CD14-positive monocyte (primary cell): Measurements from ENCODE around the gene EPHB2. TPM values are rescaled to one million over a fixed set of nuclear protein-coding genes. Genes with fewer than 3 reads are reported as not detected.

ENCODE experiments used
- DNase-seq, 3 donors: peaks; one replicate each; pipeline ENCODE4 v3.0.0-alpha.2; 2011 to 2022
- H2AFZ ChIP-seq: 2 replicates; pipeline ENCODE4 v1.6.0; 2012; ENCODE audit warnings: mild to moderate bottlenecking, low read depth, low read length, inconsistent platforms; ENCODE audit not compliant: insufficient read depth, poor library complexity, severe bottlenecking
- H3K27ac ChIP-seq, 2 donors: 1 replicate in 1 of 2; 2 replicates in 1 of 2; pipeline ENCODE4 v1.5.1; 2012 to 2013; ENCODE audit warnings: low read length in 2 of 2, control low read depth in 1 of 2, inconsistent platforms in 1 of 2, low read depth in 1 of 2, mild to moderate bottlenecking in 1 of 2
- H3K27me3 ChIP-seq, 2 donors: one replicate each; pipeline versions ENCODE4 v1.6.0 to v1.6.1; 2011 to 2013; ENCODE audit warnings: low read length in 2 of 2; ENCODE audit not compliant: control insufficient read depth in 2 of 2, insufficient read depth in 2 of 2
- H3K36me3 ChIP-seq, 2 donors: replicated peaks in 1 of 2; 1 replicate in 1 of 2; 2 replicates in 1 of 2; pipeline versions ENCODE4 v1.5.1 to v1.6.1; 2012 to 2013; ENCODE audit warnings: low read length in 2 of 2, control low read depth in 1 of 2, inconsistent platforms in 1 of 2, mild to moderate bottlenecking in 1 of 2; ENCODE audit not compliant: insufficient read depth in 2 of 2, control insufficient read depth in 1 of 2
- H3K4me1 ChIP-seq, 2 donors: 1 replicate in 1 of 2; 2 replicates in 1 of 2; pipeline versions ENCODE4 v1.5.1 to v1.6.1; 2012 to 2013; ENCODE audit warnings: low read length in 2 of 2, control low read depth in 1 of 2, inconsistent platforms in 1 of 2, mild to moderate bottlenecking in 1 of 2, moderate library complexity in 1 of 2; ENCODE audit not compliant: insufficient read depth in 2 of 2, control insufficient read depth in 1 of 2
- H3K4me2 ChIP-seq: replicated peaks from 2 replicates; pipeline ENCODE3; 2012; ENCODE audit warnings: low read length, moderate library complexity, mild to moderate bottlenecking; ENCODE audit not compliant: poor library complexity, severe bottlenecking; ENCODE audit errors: extremely low read depth
- H3K4me3 ChIP-seq, 3 experiments: fragments of 200-600 bp in 1 of 3; sonication (generic) in 1 of 3; replicated peaks in 1 of 3; 1 replicate in 2 of 3; 2 replicates in 1 of 3; pipeline ENCODE4 v1.5.1; 2011 to 2013; ENCODE audit warnings: low read length in 3 of 3, mild to moderate bottlenecking in 3 of 3, control low read depth in 2 of 3, low read depth in 2 of 3, inconsistent platforms in 1 of 3, moderate library complexity in 1 of 3
- H3K79me2 ChIP-seq: 2 replicates; pipeline ENCODE4 v1.6.0; 2012; ENCODE audit warnings: mild to moderate bottlenecking, control low read depth, inconsistent platforms, low read length, moderate library complexity; ENCODE audit not compliant: insufficient read depth
- H3K9ac ChIP-seq: 2 replicates; pipeline ENCODE4 v1.6.0; 2017; ENCODE audit warnings: low read length, mild to moderate bottlenecking; ENCODE audit not compliant: insufficient read depth, poor library complexity, severe bottlenecking
- H3K9me3 ChIP-seq, 2 donors: replicated peaks in 1 of 2; 1 replicate in 1 of 2; 2 replicates in 1 of 2; pipeline versions ENCODE4 v1.5.1 to v1.6.1; 2012 to 2013; ENCODE audit warnings: low read length in 2 of 2, control low read depth in 1 of 2; ENCODE audit not compliant: control insufficient read depth in 1 of 2, insufficient read depth in 1 of 2
- H4K20me1 ChIP-seq: 2 replicates; pipeline ENCODE4 v1.6.0; 2012; ENCODE audit warnings: mild to moderate bottlenecking, low read length, control low read depth, moderate library complexity; ENCODE audit not compliant: insufficient read depth
- H3K27ac Mint-ChIP-seq, 7 donors: one replicate each; pipeline ENCODE4 v1.8.0; 2020; ENCODE audit warnings: mild to moderate bottlenecking in 7 of 7, mixed read lengths in 7 of 7, moderate library complexity in 6 of 7, inconsistent platforms in 2 of 7
- H3K27me3 Mint-ChIP-seq, 3 donors: one replicate each; pipeline ENCODE4 v1.8.0; 2021 to 2022; ENCODE audit warnings: low read depth in 3 of 3, mild to moderate bottlenecking in 3 of 3, mixed read lengths in 3 of 3, moderate library complexity in 3 of 3, inconsistent platforms in 1 of 3
- H3K36me3 Mint-ChIP-seq, 2 donors: one replicate each; pipeline ENCODE4 v1.8.0; 2020; ENCODE audit warnings: mixed read lengths in 2 of 2, inconsistent platforms in 1 of 2, mild to moderate bottlenecking in 1 of 2
- H3K4me1 Mint-ChIP-seq: one replicate; pipeline ENCODE4 v1.8.0; 2020; ENCODE audit warnings: mild to moderate bottlenecking, mixed read lengths
- H3K4me3 Mint-ChIP-seq, 2 donors: one replicate each; pipeline ENCODE4 v1.8.0; 2020; ENCODE audit warnings: mild to moderate bottlenecking in 2 of 2, mixed read lengths in 2 of 2, moderate library complexity in 1 of 2
- H3K9me3 Mint-ChIP-seq, 7 donors: one replicate each; pipeline ENCODE4 v1.8.0; 2020 to 2022; ENCODE audit warnings: mixed read lengths in 7 of 7, mild to moderate bottlenecking in 6 of 7, moderate library complexity in 6 of 7, inconsistent platforms in 2 of 7
- WGBS: methylation state at CpG from one replicate; pipeline ENCODE4 v1.1.5; 2013; ENCODE audit warnings: missing lambda C conversion rate; ENCODE audit not compliant: insufficient coverage; 5-methylcytosine and 5-hydroxymethylcytosine counted together
- intact Hi-C, 2 donors: fragments of 100-400 bp; cut with micrococcal nuclease; formaldehyde crosslinking; loops; one replicate each; pipeline versions ENCODE4 v1.15.0 to v1.15.1; 2023
- polyA plus RNA-seq, 3 donors: library from polyadenylated mRNA; depleted of rRNA in 1 of 3; unstranded in 2 of 3; stranded (reverse) in 1 of 3; fragments of 300-500 nt in 2 of 3; fragments of >200 nt in 1 of 3; fragmentation: Illumina TruSeq in 2 of 3; gene quantifications; 1 replicate in 2 of 3; 2 replicates in 1 of 3; pipeline ENCODE4 v1.2.3, GENCODE V29; 2012 to 2021
- TF ChIP-seq, protein P1 (sequence below): fragments of 200-600 bp; IDR thresholded peaks from one replicate; pipeline ENCODE4 v1.8.0; 2022; ENCODE audit warnings: antibody characterized with exemption, mild to moderate bottlenecking

Gene EPHB2
- polyA plus RNA-seq, 3 donors = 2.9 to 5.6 (median 3.4) TPM

GRCh38 chr1:22745669-22746585 is 35.3 kb downstream of the EPHB2 start:
- peaks cover 0 to 2% (median 0%) of the 10 kb centered on the region in 7 donors for H3K9me3 Mint-ChIP-seq
- peaks cover 61% of the 10 kb centered on the region for H3K4me1 Mint-ChIP-seq
- WGBS = 65% methylated on average over 10 of the region's 14 CpGs
- Histone ChIP-seq H3K27me3 (no peaks in the 10 kb centered on the region), H3K79me2 (no peaks in the 10 kb centered on the region), H3K4me1 (peaks cover 46 to 60% of the 10 kb centered on the region in 2 donors), H3K9me3 (no peaks in the 10 kb centered on the region), H3K27ac (peak overlapping the region; percentile 34 to 80), H2AFZ (peak overlapping the region; percentile 9), H3K9ac (no peak overlapping the region), H3K4me2 (peak overlapping the region; percentile 30), H3K4me3 (peak overlapping the region in 1 of 3 experiments; percentile 22), H3K36me3 (no peaks in the 10 kb centered on the region), H4K20me1 (no peaks in the 10 kb centered on the region)
- TF ChIP-seq, protein P1, sequence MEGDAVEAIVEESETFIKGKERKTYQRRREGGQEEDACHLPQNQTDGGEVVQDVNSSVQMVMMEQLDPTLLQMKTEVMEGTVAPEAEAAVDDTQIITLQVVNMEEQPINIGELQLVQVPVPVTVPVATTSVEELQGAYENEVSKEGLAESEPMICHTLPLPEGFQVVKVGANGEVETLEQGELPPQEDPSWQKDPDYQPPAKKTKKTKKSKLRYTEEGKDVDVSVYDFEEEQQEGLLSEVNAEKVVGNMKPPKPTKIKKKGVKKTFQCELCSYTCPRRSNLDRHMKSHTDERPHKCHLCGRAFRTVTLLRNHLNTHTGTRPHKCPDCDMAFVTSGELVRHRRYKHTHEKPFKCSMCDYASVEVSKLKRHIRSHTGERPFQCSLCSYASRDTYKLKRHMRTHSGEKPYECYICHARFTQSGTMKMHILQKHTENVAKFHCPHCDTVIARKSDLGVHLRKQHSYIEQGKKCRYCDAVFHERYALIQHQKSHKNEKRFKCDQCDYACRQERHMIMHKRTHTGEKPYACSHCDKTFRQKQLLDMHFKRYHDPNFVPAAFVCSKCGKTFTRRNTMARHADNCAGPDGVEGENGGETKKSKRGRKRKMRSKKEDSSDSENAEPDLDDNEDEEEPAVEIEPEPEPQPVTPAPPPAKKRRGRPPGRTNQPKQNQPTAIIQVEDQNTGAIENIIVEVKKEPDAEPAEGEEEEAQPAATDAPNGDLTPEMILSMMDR = no peak
- peak overlapping the region in 1 of 2 donors; percentile 65 for H3K4me3 Mint-ChIP-seq
- intact Hi-C loops = loop anchor here in 1 of 2 donors (5.0 kb wide), 1 partner anchor 34 kb away; the partner anchor contains the start of gene EPHB2
- peaks cover 0 to 8% (median 4%) of the 10 kb centered on the region in 3 donors for H3K27me3 Mint-ChIP-seq
- H3K27ac Mint-ChIP-seq = peak overlapping the region; percentile 80 to 95 (median 89)
- DNase-seq = peak; percentile 82 to 91 (median 88)
- H3K36me3 Mint-ChIP-seq = no peaks in the 10 kb centered on the region

DNA sequence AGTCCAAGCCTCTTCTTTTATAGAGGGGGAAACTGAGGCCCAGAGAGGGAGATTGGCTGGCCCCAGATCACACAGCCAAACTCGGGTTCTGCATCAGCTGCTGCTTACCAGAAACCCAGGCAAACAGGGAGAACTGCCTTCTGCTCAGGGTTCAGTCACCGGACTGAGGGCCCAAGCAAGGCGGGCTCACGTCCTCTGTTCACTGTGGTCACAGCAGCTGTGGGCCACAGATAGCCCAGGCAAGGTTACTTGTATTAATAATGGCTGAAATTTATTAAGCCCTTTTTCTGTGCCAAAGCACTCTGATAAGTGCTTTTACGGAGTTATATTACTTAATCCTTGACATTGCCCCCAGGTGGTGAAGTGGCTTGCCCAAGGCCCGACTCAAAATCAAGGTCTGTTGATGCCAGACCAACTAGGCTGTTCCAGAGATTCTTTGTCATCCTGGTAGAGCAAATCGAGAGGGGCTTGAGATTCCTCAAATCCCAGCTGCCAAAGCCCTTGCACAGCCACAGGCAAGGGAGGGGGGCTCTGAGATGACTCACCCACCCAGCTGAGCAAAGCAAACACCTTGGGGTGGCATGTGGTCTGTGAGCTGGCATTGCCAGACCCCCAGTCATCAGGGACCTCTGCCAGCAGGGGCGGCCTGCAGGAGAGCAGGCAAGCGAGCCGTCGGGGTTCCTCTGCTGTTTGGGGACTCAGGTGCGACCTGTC is 36.5 kb downstream of the EPHB2 start:
- intact Hi-C loops = loop anchor here in 1 of 2 donors (5.0 kb wide), 1 partner anchor 35 kb away; the partner anchor contains the start of gene EPHB2
- Histone ChIP-seq H3K36me3 (no peaks in the 10 kb centered on the region), H3K4me1 (peaks cover 52 to 66% of the 10 kb centered on the region in 2 donors), H3K4me3 (no peak overlapping the region), H3K9me3 (no peaks in the 10 kb centered on the region), H3K4me2 (no peak overlapping the region), H3K79me2 (no peaks in the 10 kb centered on the region), H4K20me1 (no peaks in the 10 kb centered on the region), H3K27ac (peak overlapping the region in 1 of 2 donors; percentile 80), H2AFZ (no peak overlapping the region), H3K27me3 (no peaks in the 10 kb centered on the region), H3K9ac (no peak overlapping the region)
- H3K27ac Mint-ChIP-seq = peak overlapping the region; percentile 80 to 95 (median 89)
- H3K4me3 Mint-ChIP-seq = no peak overlapping the region
- peaks cover 59% of the 10 kb centered on the region for H3K4me1 Mint-ChIP-seq
- TF ChIP-seq, protein P1 = no peak
- no peaks in the 10 kb centered on the region for H3K36me3 Mint-ChIP-seq
- 89% methylated on average over 11 of the region's 12 CpGs for WGBS
- H3K9me3 Mint-ChIP-seq = no peaks in the 10 kb centered on the region
- DNase-seq = peak in 1 of 3 donors; percentile 13
- peaks cover 0 to 5% (median 0%) of the 10 kb centered on the region in 3 donors for H3K27me3 Mint-ChIP-seq
